Mesodermal cell (in vitro differentiated cells): ENCODE data around the gene PDC.

ENCODE experiments used
- H3K27ac ChIP-seq: 2 replicates; pipeline ENCODE4 v1.7.0; 2013; ENCODE audit warnings: mild to moderate bottlenecking, low read depth, low read length, moderate library complexity; ENCODE audit not compliant: severe bottlenecking
- H3K36me3 ChIP-seq: 2 replicates; pipeline ENCODE4 v1.7.1; 2013; ENCODE audit warnings: mild to moderate bottlenecking, low read length, moderate library complexity; ENCODE audit not compliant: control insufficient read depth, insufficient read depth
- H3K4me1 ChIP-seq: one replicate; pipeline ENCODE4 v1.7.1; 2013; ENCODE audit warnings: mild to moderate bottlenecking, low read length; ENCODE audit not compliant: insufficient read depth, control insufficient read depth, poor library complexity, severe bottlenecking
- H3K4me3 ChIP-seq: 2 replicates; pipeline ENCODE4 v1.7.0; 2013; ENCODE audit warnings: low read length, control low read depth, mild to moderate bottlenecking; ENCODE audit not compliant: insufficient read depth, poor library complexity, severe bottlenecking; ENCODE audit errors: extremely low read depth
- H3K9me3 ChIP-seq: 2 replicates; pipeline ENCODE4 v1.7.1; 2013; ENCODE audit warnings: mild to moderate bottlenecking, low read length, moderate library complexity; ENCODE audit not compliant: control insufficient read depth
- WGBS, 2 experiments: methylation state at CpG; one replicate each; pipeline ENCODE4 v1.1.5; 2013; ENCODE audit warnings: missing lambda C conversion rate in 2 of 2; ENCODE audit not compliant: insufficient coverage in 2 of 2; 5-methylcytosine and 5-hydroxymethylcytosine counted together

PDC gene

GRCh38 chr1:186492531-186493291, 31.8 kb upstream of the PDC start:
- Histone ChIP-seq H3K27ac (no peak overlapping the region), H3K36me3 (no peaks in the 10 kb centered on the region), H3K9me3 (no peaks in the 10 kb centered on the region), H3K4me3 (no peak overlapping the region), H3K4me1 (peaks cover 8% of the 10 kb centered on the region)
- 77 to 100% methylated on average over 1 to 3 of the region's 7 CpGs for WGBS, 2 experiments

GRCh38 chr1:186491336-186491735, 30.4 kb upstream of the PDC start:
- Histone ChIP-seq H3K4me3 (no peak overlapping the region), H3K4me1 (peaks cover 8% of the 10 kb centered on the region), H3K36me3 (no peaks in the 10 kb centered on the region), H3K27ac (no peak overlapping the region), H3K9me3 (no peaks in the 10 kb centered on the region)
- WGBS, 2 experiments = 80% methylated on average over 1 of the region's 2 CpGs; no CpG with 5 or more reads in 1 of the 2 experiments

- Histone ChIP-seq H3K36me3 (no peaks in the 10 kb centered on the region), H3K27ac (no peak overlapping the region), H3K4me1 (no peaks in the 10 kb centered on the region), H3K4me3 (no peak overlapping the region), H3K9me3 (no peaks in the 10 kb centered on the region)
- no CpG with 5 or more reads among the region's 2 CpGs for whole genome bisulfite sequencing, 2 experiments
Measured at GRCh38 chr1:186487163-186487562, 26.2 kb upstream of the PDC start.

- Histone ChIP-seq H3K4me3 (no peak overlapping the region), H3K9me3 (no peaks in the 10 kb centered on the region), H3K36me3 (no peaks in the 10 kb centered on the region), H3K4me1 (no peaks in the 10 kb centered on the region), H3K27ac (no peak overlapping the region)
- no CpG with 5 or more reads among the region's 1 CpG for WGBS, 2 experiments
Measured at GRCh38 chr1:186486061-186486460, 25.1 kb upstream of the PDC start.

- no CpG with 5 or more reads among the region's 2 CpGs for WGBS, 2 experiments
- Histone ChIP-seq H3K9me3 (no peaks in the 10 kb centered on the region), H3K4me1 (no peaks in the 10 kb centered on the region), H3K36me3 (no peaks in the 10 kb centered on the region), H3K27ac (no peak overlapping the region), H3K4me3 (no peak overlapping the region)
Measured at GRCh38 chr1:186483561-186483960, 22.6 kb upstream of the PDC start.

GRCh38 chr1:186482661-186483255, 21.8 kb upstream of the PDC start:
- Histone ChIP-seq H3K36me3 (no peaks in the 10 kb centered on the region), H3K4me1 (no peaks in the 10 kb centered on the region), H3K9me3 (no peaks in the 10 kb centered on the region), H3K4me3 (no peak overlapping the region), H3K27ac (no peak overlapping the region)
- WGBS, 2 experiments = 9 to 27% methylated on average over 2 to 4 of the region's 4 CpGs

GRCh38 chr1:186481303-186481888, 20.5 kb upstream of the PDC start:
- H3K4me1 ChIP-seq = no peaks in the 10 kb centered on the region
- no CpG with 5 or more reads among the region's 2 CpGs for WGBS, 2 experiments
- H3K9me3 ChIP-seq = no peaks in the 10 kb centered on the region

GRCh38 chr1:186479162-186479561, 18.2 kb upstream of the PDC start:
- Histone ChIP-seq H3K4me3 (no peak overlapping the region), H3K9me3 (no peaks in the 10 kb centered on the region), H3K4me1 (no peaks in the 10 kb centered on the region), H3K36me3 (no peaks in the 10 kb centered on the region), H3K27ac (no peak overlapping the region)
- no CpG with 5 or more reads among the region's 2 CpGs for WGBS, 2 experiments

More at GRCh38 chr1:186481303-186481888, 20.5 kb upstream of the PDC start:
- Histone ChIP-seq H3K4me3 (no peak overlapping the region), H3K27ac (no peak overlapping the region), H3K36me3 (no peaks in the 10 kb centered on the region)

- no peak overlapping the region for H3K4me3 ChIP-seq
- H3K9me3 ChIP-seq = no peaks in the 10 kb centered on the region
- H3K4me1 ChIP-seq = no peaks in the 10 kb centered on the region
- no peak overlapping the region for H3K27ac ChIP-seq
- H3K36me3 ChIP-seq = no peaks in the 10 kb centered on the region
- WGBS, 2 experiments = 89% methylated on average over 1 of the region's 5 CpGs; no CpG with 5 or more reads in 1 of the 2 experiments
Measured at GRCh38 chr1:186476264-186477040, 15.5 kb upstream of the PDC start.

- Histone ChIP-seq H3K27ac (no peak overlapping the region), H3K9me3 (no peaks in the 10 kb centered on the region), H3K4me3 (no peak overlapping the region), H3K36me3 (no peaks in the 10 kb centered on the region), H3K4me1 (no peaks in the 10 kb centered on the region)
- 81 to 84% methylated on average over 2 of the region's 2 CpGs for WGBS, 2 experiments
Measured at GRCh38 chr1:186474208-186474607, 13.3 kb upstream of the PDC start.
